NCI-H2171 treated with DMSO at 0.1 percent for 48 hours (cell line): ENCODE measurements around the gene ZNF319.

ENCODE experiments used
- DNase-seq: peaks from one replicate; lab custom pipeline; 2025; lab: John Stamatoyannopoulos, UW

ZNF319 gene

GRCh38 chr16:57999971-58000705 is at the start of gene ZNF319:
Gene ZNF319, minus strand, starts transcription at chr16:58000672. Its CDS starts 2,407 bp downstream, at chr16:57998265.
- DNase-seq, result no peak

- no peak for DNase-seq
Measured at GRCh38 chr16:58049232-58050185, 49.0 kb upstream of the ZNF319 start.

GRCh38 chr16:58048494-58049231 is 48.2 kb upstream of the ZNF319 start:
- DNase-seq, result no peak

DNA sequence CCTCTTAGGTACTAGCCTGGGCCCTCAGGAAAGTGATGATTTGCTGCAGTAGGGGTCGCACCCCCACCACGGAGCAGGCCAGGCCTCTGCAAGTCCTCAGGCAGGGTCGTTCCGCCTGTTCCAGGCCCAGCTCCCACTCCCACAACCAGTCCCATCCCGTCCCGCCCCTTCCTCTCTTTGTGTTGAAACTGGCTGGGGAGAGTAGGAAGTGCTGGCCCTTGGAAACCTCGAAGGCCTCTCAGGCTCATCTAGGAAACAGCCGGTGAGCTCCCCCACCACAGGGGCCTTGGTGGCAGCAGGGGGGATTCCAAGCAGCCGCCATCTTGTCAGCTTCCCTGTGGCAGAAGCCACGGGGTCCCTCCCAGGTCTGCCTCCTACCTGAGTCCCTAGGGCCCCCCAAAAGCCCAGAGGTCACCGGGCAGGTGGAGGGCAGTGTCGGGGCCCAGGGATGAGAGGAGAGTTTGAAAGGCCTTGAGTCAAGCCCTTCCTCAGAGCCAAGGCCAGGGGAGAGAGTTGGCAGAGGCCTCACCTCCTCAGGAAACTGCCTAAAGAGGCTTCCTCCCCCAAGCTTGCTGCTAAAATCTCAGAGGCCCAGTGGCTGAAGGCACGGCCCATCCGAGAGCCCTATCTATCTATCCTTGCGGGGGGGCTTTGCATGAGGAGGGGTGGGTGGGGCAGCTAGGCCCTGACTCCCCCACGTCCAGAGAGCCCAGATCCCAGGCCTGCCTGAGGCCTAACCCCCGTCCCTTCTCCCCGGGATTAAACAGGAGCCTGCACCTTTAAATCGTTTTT is 47.3 kb upstream of the ZNF319 start:
- no peak for DNase-seq

DNA sequence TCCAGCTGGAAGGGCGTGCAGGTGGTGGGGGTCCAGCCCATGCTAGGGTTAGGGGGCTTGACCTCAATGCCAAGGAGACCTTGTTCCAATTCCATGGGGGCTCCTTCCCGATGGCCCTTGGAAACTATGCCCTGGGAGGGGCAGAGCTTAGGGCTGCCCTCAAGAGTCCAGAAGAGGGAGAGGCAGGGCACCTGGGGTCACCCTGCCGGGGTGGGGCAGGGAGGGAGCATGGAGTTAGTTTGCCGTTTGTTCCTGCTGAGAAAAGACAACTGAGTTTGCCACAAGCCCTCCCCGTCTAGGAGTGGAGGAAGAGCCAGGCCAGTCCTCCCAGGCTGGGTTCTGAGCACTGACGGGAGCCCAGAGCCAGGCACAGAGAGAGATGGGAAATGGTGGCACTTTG is 46.5 kb upstream of the ZNF319 start:
- no peak for DNase-seq

DNA sequence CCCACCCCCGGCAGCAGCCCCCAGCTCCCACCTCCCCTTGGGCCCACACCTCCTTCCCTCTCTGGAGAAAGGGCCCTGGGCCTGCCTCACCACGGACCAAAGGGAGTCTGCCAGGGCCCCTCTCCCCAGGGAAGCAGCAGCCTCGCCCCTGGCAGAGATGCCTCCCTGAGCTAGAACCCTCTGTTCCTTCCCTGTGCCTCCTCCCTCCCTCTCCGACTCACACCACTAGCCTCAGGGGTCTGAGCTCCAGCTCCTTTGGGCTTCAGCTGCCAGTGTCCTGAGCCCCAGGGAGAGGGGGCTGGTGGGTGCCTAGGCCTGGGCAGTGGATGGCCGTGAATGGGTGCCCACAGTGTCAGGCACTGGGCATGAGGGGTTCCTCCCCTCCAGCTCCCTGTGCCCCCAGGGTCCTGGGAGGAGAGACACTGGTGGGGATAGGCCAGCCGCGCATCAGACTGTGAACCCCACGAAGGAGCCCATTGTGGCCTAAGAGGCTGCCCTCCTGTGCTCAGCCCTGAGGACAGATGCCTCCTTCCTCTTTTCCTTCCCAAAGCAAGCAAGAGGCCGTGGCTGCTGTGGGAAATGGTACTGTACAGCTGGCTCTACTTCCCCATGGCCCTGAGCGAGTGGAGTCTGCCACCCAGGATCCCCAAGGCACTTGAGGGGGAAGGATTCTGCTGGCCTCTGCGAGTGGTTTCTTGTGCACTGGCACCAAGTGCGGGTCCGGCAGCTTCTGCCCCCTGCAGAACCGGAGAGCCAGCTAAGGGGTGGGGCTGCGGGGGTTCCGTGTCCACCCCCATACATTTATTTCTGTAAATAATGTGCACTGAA is 45.8 kb upstream of the ZNF319 start:
- no peak for DNase-seq

DNA sequence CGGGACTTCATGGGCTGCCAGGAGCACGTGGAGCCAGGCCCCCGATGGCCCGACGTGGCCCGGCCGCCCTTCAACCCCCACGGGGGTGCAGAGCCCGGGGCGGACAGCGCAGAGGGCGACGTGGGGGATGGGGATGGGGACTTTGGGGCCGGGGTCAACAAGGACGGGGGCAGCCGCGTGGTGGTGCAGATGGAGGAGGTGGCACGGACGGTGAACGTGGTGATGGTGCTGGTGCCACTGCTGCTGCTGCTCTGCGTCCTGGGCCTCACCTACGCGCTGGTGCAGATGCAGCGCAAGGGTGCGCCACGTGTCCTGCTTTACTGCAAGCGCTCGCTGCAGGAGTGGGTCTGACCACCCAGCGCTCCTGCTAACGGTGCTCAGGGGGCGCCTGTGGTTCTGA is 44.6 kb upstream of the ZNF319 start:
- DNase-seq, result no peak

- DNase-seq, result no peak
Measured at GRCh38 chr16:58044266-58045019, 44.0 kb upstream of the ZNF319 start.

DNA sequence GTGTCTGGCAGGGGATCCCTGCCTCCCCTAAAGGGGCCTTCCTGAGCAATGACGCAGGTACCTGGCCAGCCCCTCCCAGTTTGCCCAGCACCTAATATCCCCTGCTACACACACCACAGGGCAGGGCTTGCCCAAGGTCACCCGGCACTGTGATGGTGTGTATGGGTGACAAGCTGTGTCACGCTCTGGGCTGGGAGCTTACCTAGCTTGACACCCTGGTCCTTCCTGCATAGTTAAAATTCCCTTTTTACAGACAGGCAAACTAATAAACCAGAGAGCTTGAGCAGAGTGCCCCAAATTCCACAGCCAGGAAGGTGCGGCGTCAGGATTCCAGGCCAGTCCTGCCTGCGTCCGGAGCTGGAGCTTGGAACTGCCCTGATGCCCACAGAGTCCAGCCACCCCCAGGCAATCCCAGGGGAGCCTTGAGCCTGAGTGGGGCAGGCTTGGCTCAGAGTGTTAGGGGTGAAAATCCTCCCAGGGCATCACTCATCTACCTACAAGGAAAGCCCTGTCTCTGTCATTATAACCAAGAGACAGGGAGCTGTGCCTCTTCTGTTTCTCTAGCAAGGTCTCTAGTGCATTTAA is 43.2 kb upstream of the ZNF319 start:
- DNase-seq, result no peak

GRCh38 chr16:58042886-58043515 is 42.5 kb upstream of the ZNF319 start:
- no peak for DNase-seq

DNA sequence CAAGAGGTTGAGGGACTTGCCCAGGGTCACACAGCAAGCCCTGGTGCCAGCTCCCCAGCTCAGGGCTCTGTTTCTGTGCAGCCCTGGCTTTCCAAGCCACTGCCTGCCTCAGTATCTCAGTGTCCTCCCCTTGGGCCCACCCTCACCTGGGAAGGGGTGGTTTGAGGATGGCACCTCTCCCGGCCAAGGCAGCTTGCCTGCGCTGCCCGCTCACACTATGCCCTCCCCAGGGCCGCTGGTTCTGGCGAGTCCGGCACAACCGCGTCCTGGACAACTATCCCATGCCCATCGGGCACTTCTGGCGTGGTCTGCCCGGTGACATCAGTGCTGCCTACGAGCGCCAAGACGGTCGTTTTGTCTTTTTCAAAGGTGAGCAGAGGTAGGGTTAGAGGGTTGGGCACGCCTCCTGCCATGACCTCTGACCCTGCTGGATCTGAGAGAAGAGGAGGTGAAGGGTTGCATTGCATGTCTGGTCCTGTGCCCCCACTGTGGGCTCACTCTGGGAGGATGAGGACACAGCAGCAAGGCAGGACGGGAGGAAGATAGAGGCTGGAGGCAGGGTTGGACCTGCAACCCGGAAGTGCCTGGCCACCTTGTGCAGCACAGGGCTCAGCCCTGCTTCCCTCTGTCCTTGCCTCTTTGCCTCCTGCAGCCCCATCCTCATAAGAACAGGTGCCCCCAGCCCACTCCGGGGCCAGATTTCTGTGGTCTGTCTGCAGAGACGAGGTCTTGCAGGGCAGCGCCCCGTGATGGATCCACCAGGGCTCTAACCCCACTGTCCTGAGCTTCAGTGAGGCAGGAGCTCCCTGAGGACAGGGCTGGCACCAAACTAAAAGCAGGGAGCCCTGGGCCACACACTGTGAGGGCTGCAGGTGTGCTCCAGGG is 41.8 kb upstream of the ZNF319 start:
- DNase-seq, result no peak

- DNase-seq, result no peak
Measured at GRCh38 chr16:58041628-58041955, 41.1 kb upstream of the ZNF319 start.

DNA sequence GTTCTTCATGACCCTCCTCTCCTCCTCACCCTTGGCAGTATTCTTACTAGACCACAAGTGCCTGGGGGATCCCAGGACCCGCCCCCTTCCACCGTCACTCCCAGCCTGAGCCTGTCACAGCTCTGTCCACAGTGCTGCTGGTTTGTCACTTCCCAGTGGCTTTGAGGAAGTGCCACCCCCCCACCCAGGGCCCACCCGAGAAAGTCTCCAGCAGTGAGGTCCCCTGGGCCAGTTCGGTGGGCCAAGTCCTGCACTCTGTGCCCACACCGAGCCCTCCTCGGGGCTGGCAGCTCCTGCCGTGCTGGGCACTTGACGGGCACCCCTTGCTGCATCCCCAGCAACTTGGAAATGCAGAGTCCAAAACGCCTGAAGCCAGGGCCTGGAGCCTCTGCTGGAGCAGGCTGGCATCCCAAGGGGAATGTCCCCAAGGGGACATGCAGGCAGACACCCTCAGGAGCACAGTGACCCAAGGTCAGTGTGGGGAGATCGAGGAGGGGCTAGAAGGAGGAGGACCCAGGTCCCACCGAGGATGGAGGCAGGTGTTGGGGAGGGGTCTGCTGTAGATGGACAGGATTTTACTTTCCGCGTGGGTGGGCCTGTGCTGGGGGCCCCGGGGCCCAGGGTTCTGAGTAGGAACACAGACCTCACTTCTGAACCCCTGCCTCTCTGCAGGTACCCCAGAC is 40.6 kb upstream of the ZNF319 start:
- no peak for DNase-seq

GRCh38 chr16:58040496-58040846 is 40.0 kb upstream of the ZNF319 start:
- DNase-seq, result no peak

GRCh38 chr16:58039829-58040495 is 39.5 kb upstream of the ZNF319 start:
- no peak for DNase-seq

- DNase-seq, result no peak
Measured at GRCh38 chr16:58038219-58038641, 37.8 kb upstream of the ZNF319 start.
